ENCODE data around the gene KRTAP6-2.

The KRTAP6-2 gene

DNA sequence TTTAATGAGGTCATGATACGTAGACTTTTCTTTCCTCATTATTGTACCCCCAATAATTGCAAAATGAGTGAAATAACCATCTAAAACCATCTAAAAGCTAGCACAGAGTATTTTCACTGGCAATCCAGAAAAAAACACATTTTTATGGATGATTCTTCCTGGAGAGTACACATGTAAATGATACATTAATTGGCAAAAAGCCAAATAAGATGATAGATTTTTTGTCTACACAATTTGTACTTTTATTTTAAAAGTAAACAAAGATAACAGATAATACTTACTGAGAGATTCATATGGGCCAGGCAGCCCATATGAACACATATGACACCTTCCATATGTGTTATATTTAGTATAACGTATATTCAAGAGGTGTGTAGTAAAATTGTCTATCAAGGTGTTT, 35.1 kb downstream of the KRTAP6-2 start:
- no peak for DNase-seq

DNA sequence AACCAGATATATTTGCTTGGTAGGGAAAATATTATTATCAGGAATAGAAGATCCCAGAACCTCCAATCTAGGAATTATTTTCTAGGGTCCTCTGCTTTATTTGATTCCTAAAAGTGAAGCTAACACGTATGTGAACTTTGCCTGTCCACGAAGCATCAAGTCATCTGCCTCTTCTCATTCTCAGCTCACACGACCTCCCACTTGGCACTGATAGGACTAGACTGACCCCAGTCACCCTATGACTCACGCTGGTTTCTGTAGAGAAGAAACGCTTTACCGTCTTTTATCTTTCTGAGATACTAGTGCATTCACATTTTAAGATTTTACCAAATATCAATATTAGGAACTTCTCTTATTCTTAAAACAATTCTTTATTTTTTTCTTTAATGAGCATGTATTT, 35.6 kb downstream of the KRTAP6-2 start:
- no peak for DNase-seq

DNA sequence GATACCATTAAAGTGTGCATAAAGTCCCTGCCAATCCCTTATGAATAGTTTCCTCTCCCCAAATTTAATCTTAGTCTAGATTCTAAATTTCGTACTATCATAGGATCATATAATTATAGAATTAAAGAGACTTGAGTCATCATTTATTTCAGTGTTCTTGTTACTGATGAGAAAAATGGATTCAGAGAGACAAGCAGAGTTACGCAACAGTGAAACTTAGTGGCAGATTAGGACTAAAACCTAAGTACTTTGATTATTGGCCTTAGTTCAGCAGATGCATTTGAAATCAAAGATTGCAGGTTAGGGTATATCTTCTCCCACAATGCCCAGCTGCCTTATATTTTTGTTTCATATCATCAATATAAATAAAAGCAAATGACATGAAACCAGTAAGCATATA, 36.7 kb downstream of the KRTAP6-2 start:
- DNase-seq = no peak

GRCh38 chr21:30561264-30561895, 37.3 kb downstream of the KRTAP6-2 start, which contains the start of gene KRTAP19-7:
Gene KRTAP19-7, minus strand, starts transcription at chr21:30561314. Its CDS starts 25 bp downstream, at chr21:30561289.
- no peak for DNase-seq

DNA sequence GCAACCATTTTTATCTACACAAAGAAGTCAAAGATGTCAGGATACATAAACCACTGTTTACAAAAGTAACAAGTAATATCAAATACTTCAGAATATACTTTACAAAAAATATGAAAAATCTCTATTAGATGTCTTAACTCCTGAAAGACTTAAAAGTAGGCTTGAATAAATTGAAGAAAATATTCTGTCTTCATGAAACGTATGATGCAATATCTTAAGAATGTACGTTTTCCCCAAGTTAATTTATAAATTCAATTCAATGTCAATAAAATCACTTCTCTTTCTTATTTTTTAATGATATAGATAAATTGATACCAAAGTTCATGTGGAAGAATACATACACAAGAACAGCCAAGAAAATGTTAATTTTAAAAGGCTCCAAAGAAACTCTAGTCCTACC, 43.6 kb downstream of the KRTAP6-2 start:
- DNase-seq = no peak

GRCh38 chr21:30552782-30553181, 45.9 kb downstream of the KRTAP6-2 start:
- DNase-seq = no peak
